ENCODE data around the gene CASZ1.

CASZ1 gene

GRCh38 chr1:10759413-10760200 is 36.8 kb downstream of the CASZ1 start:
- no peak overlapping the region for H3K9ac ChIP-seq
- no peak overlapping the region for H3K27ac ChIP-seq
- no peaks in the 10 kb centered on the region for H4K20me1 ChIP-seq (ENCODE audit: insufficient read depth)
- no peak overlapping the region for H2AFZ ChIP-seq (ENCODE audit: low read depth)
- H3K4me3 ChIP-seq (IDR thresholded peaks at IDR 0.05; ENCODE audit: insufficient read depth, low read depth, low read length), result no peak overlapping the region
- H3K4me1 ChIP-seq (ENCODE audit: low read depth, poor library complexity, severe bottlenecking), result no peaks in the 10 kb centered on the region
- no peak for TF ChIP-seq CTCF (conservative IDR thresholded peaks at IDR 0.05; ENCODE audit: low read depth, low read length)
- H3K27me3 ChIP-seq (ENCODE audit: insufficient read depth, low read depth), result peaks cover 97% of the 10 kb centered on the region
- no peaks in the 10 kb centered on the region for H3K79me2 ChIP-seq (ENCODE audit: insufficient read depth, low read depth)
- no peak overlapping the region for H3K4me2 ChIP-seq
- no peaks in the 10 kb centered on the region for H3K36me3 ChIP-seq (ENCODE audit: insufficient read depth)

- Histone ChIP-seq H3K36me3 (ENCODE audit: insufficient read depth) (no peaks in the 10 kb centered on the region), H4K20me1 (ENCODE audit: insufficient read depth) (no peaks in the 10 kb centered on the region), H3K4me1 (ENCODE audit: low read depth, poor library complexity, severe bottlenecking) (no peaks in the 10 kb centered on the region), H3K27me3 (ENCODE audit: insufficient read depth, low read depth) (peaks cover 98% of the 10 kb centered on the region), H3K27ac (no peak overlapping the region), H3K4me2 (no peak overlapping the region), H2AFZ (ENCODE audit: low read depth) (no peak overlapping the region), H3K4me3 (IDR thresholded peaks at IDR 0.05; ENCODE audit: insufficient read depth, low read depth, low read length) (no peak overlapping the region), H3K79me2 (ENCODE audit: insufficient read depth, low read depth) (no peaks in the 10 kb centered on the region), H3K9ac (no peak overlapping the region)
- no peak for TF ChIP-seq CTCF (conservative IDR thresholded peaks at IDR 0.05; ENCODE audit: low read depth, low read length)
Measured at GRCh38 chr1:10756842-10757241, 39.6 kb downstream of the CASZ1 start.

GRCh38 chr1:10755970-10756521 is 40.4 kb downstream of the CASZ1 start:
- Histone ChIP-seq H2AFZ (ENCODE audit: low read depth) (no peak overlapping the region), H3K27me3 (ENCODE audit: insufficient read depth, low read depth) (peaks cover 98% of the 10 kb centered on the region), H3K9ac (no peak overlapping the region), H3K27ac (no peak overlapping the region), H4K20me1 (ENCODE audit: insufficient read depth) (no peaks in the 10 kb centered on the region), H3K4me1 (ENCODE audit: low read depth, poor library complexity, severe bottlenecking) (no peaks in the 10 kb centered on the region), H3K4me3 (IDR thresholded peaks at IDR 0.05; ENCODE audit: insufficient read depth, low read depth, low read length) (no peak overlapping the region), H3K79me2 (ENCODE audit: insufficient read depth, low read depth) (no peaks in the 10 kb centered on the region), H3K4me2 (no peak overlapping the region), H3K36me3 (ENCODE audit: insufficient read depth) (no peaks in the 10 kb centered on the region)
- TF ChIP-seq CTCF (conservative IDR thresholded peaks at IDR 0.05; ENCODE audit: low read depth, low read length), result no peak

- no peak overlapping the region for H3K27ac ChIP-seq
- H3K36me3 ChIP-seq (ENCODE audit: insufficient read depth), result no peaks in the 10 kb centered on the region
- no peaks in the 10 kb centered on the region for H3K79me2 ChIP-seq (ENCODE audit: insufficient read depth, low read depth)
- H3K27me3 ChIP-seq (ENCODE audit: insufficient read depth, low read depth), result peaks cover 98% of the 10 kb centered on the region
- no peak overlapping the region for H2AFZ ChIP-seq (ENCODE audit: low read depth)
- H3K4me2 ChIP-seq, result no peak overlapping the region
- H3K9ac ChIP-seq, result no peak overlapping the region
- H3K4me1 ChIP-seq (ENCODE audit: low read depth, poor library complexity, severe bottlenecking), result no peaks in the 10 kb centered on the region
- no peaks in the 10 kb centered on the region for H4K20me1 ChIP-seq (ENCODE audit: insufficient read depth)
- no peak overlapping the region for H3K4me3 ChIP-seq (IDR thresholded peaks at IDR 0.05; ENCODE audit: insufficient read depth, low read depth, low read length)
- TF ChIP-seq CTCF (conservative IDR thresholded peaks at IDR 0.05; ENCODE audit: low read depth, low read length), result no peak
Measured at GRCh38 chr1:10754568-10755329, 41.7 kb downstream of the CASZ1 start.
